Neural progenitor cell (in vitro differentiated cells): Measurements from ENCODE around the gene KCTD2.

Source experiments
- CTCF ChIP-seq: fragments of 200-600 bp; sonication (generic); IDR thresholded peaks from 2 replicates; pipeline ENCODE4 v1.5.1; 2017; ENCODE audit warnings: antibody characterized with exemption, mild to moderate bottlenecking
- EZH2 ChIP-seq: fragments of 200-600 bp; sonication (generic); IDR thresholded peaks from 2 replicates; pipeline ENCODE4 v1.6.1; 2017; ENCODE audit warnings: antibody characterized with exemption, mild to moderate bottlenecking, moderate library complexity

GRCh38 chr17:75012346-75013091, 34.5 kb upstream of the KCTD2 start, which contains the start of gene MRPL58:
- TF ChIP-seq CTCF (peak; percentile 55), EZH2 (no peak)
